ENCODE data around the gene FBXO11. TPM values are rescaled to one million over a fixed set of nuclear protein-coding genes. Genes with fewer than 3 reads are reported as not detected.
A peak's percentile ranks its signal among the peaks of the same experiment; 100 is the strongest.

FBXO11 gene
- 15.1 TPM for total RNA-seq

GRCh38 chr2:47906157-47907038 is at the start of gene FBXO11:
Gene FBXO11, minus strand, starts transcription at chr2:47906498. Its CDS starts 778 bp downstream, at chr2:47905720.
- Histone ChIP-seq H3K27me3 (no peaks in the 10 kb centered on the region), H3K4me3 (peak within 1 kb of the TSS; percentile 99 to 100), H3K4me1 (peaks cover 0 to 12% of the 10 kb centered on the region in 2 donors), H3K27ac (peak within 1 kb of the TSS; percentile 99 to 100), H3K9me3 (no peaks in the 10 kb centered on the region), H3K36me3 (no peaks in the 10 kb centered on the region)
- peak; percentile 96 to 99 for DNase-seq (ENCODE audit: low spot score in 2 of 2)
- TF ChIP-seq CTCF (IDR thresholded peaks at IDR 0.05): peak; percentile 53 to 67 (median 65)
- intact Hi-C loops (cut with DNase I): loop anchor here (1.0 to 5.0 kb wide), 3 partner anchors 123 to 341 kb away; partner anchors contain the start of gene MSH6

GRCh38 chr2:47950340-47951301 is 44.3 kb upstream of the FBXO11 start:
- no peak for TF ChIP-seq CTCF (IDR thresholded peaks at IDR 0.05)
- H3K36me3 ChIP-seq: no peaks in the 10 kb centered on the region
- no peak overlapping the region for H3K27ac ChIP-seq

GRCh38 chr2:47946593-47946992 is 40.3 kb upstream of the FBXO11 start:
- Histone ChIP-seq H3K36me3 (no peaks in the 10 kb centered on the region), H3K4me1 (no peaks in the 10 kb centered on the region), H3K27me3 (no peaks in the 10 kb centered on the region), H3K4me3 (no peak overlapping the region), H3K9me3 (no peaks in the 10 kb centered on the region), H3K27ac (no peak overlapping the region)
- intact Hi-C loops (cut with DNase I): no loop called here
- TF ChIP-seq CTCF (IDR thresholded peaks at IDR 0.05): no peak
- no peak for DNase-seq (ENCODE audit: low spot score in 2 of 2)

More at GRCh38 chr2:47950340-47951301, 44.3 kb upstream of the FBXO11 start:
- Histone ChIP-seq H3K4me3 (no peak overlapping the region), H3K4me1 (no peaks in the 10 kb centered on the region), H3K27me3 (no peaks in the 10 kb centered on the region), H3K9me3 (no peaks in the 10 kb centered on the region)
- DNase-seq (ENCODE audit: low spot score in 2 of 2): no peak
- intact Hi-C loops (cut with DNase I): no loop called here

- H3K27ac ChIP-seq: no peak overlapping the region
- no peak overlapping the region for H3K4me3 ChIP-seq
- no peak for TF ChIP-seq CTCF (IDR thresholded peaks at IDR 0.05)
- intact Hi-C loops (cut with DNase I): no loop called here
- no peaks in the 10 kb centered on the region for H3K9me3 ChIP-seq
- no peaks in the 10 kb centered on the region for H3K4me1 ChIP-seq
- no peaks in the 10 kb centered on the region for H3K27me3 ChIP-seq
- H3K36me3 ChIP-seq: no peaks in the 10 kb centered on the region
- no peak for DNase-seq (ENCODE audit: low spot score in 2 of 2)
These were observed 38.9 kb upstream of the FBXO11 start for GRCh38 chr2:47945046-47945781.

- H3K27ac ChIP-seq: no peak overlapping the region
- no peak for DNase-seq (ENCODE audit: low spot score in 2 of 2)
- no peaks in the 10 kb centered on the region for H3K36me3 ChIP-seq
- H3K9me3 ChIP-seq: no peaks in the 10 kb centered on the region
- no peaks in the 10 kb centered on the region for H3K27me3 ChIP-seq
- H3K4me3 ChIP-seq: no peak overlapping the region
- H3K4me1 ChIP-seq: no peaks in the 10 kb centered on the region
- intact Hi-C loops (cut with DNase I): no loop called here
- TF ChIP-seq CTCF (IDR thresholded peaks at IDR 0.05): no peak
These were observed 35.6 kb upstream of the FBXO11 start for GRCh38 chr2:47941936-47942335.
